IPS-18c (cell line): ENCODE data around the gene HSPA8.
"Not testable (repeated sequence)": the region's sequence is repeated elsewhere in the genome, so short reads cannot be mapped to it uniquely, and the experiment has no call there.

Experiments
- H3K4me3 ChIP-seq: 2 replicates; pipeline ENCODE4 v1.7.0; 2013; ENCODE audit warnings: low read depth, mild to moderate bottlenecking, low read length, moderate library complexity; ENCODE audit not compliant: insufficient read depth
- H3K9me3 ChIP-seq: one replicate; pipeline ENCODE4 v1.6.1; 2013; ENCODE audit warnings: mild to moderate bottlenecking, low read length, moderate library complexity; ENCODE audit not compliant: control insufficient read depth, insufficient read depth

Gene HSPA8

DNA sequence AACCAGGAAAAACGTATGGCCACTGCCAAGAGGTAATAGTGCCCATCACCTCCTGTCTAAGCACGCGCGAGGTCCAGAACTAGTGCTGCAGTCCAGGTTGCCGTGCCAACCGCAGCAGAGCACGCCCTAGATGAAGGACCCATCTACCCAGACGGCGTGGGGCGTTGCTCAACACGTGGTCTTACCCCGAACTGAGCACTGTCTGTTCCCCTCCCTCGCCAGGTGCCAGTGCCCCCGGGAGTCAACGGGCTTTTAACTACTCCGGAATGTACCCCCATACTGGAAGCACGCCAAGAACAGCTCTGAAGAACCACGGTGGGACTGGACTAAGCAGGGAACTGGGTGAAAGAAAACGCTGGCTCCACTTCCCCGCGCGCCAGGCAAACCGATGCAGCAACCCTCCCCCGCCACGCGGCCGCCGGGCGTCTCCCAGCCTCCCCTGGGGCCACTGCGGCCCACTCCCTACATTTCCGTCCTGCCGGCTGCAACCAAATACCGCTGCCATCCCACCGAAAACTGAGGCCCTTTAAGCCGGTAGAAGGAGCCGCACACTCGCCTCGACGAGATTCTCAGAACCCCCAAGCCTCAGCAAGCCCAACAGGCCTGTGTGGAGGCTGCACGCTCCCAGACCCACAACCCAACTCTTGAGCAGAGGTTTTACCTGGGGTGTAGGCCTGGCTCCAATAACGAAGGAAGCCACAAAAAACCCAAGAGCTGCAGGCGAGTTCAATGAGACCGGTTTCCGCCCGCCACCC lies at the start of gene HSPA8:
Gene HSPA8, minus strand, starts transcription at position 734 of the 755 bp plus-strand sequence. CDS start 812 bp downstream, outside the sequence.
- peak within 1 kb of the TSS; percentile 98 for H3K4me3 ChIP-seq
- H3K9me3 ChIP-seq: no peaks in the 10 kb centered on the region

- H3K4me3 ChIP-seq: no peak overlapping the region
- H3K9me3 ChIP-seq: peaks cover 3% of the 10 kb centered on the region
Measured at GRCh38 chr11:123111465-123111864, 49.5 kb upstream of the HSPA8 start.

- peaks cover 3% of the 10 kb centered on the region for H3K9me3 ChIP-seq
Measured at GRCh38 chr11:123110397-123110796, 48.5 kb upstream of the HSPA8 start.

DNA sequence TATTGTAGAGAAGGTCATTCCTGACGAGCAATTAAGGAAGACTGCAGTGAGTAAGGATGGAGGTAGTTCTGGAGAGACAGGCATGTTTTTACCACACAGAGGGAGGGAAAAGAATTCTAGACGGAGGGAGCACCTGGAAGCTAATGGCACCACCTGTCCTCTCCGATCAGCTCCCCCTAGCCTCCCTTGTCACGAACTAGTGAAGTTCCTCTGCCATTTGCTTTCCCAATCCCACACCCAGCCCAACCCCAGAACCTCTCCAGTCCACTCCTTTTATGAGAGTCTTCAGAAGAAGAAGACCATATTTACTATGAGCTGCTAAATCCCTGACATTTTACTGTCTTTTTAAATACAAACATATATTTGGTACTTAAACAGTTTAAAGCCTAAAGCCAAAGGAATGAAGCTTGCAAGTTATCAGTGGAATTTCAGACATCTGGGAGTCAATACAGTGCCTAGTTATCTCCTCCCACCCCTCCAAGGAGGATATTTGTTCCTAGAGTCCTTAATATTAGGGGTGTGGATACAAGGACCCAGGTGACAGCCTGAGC lies 46.1 kb upstream of the HSPA8 start:
- peaks cover 3% of the 10 kb centered on the region for H3K9me3 ChIP-seq
- no peak overlapping the region for H3K4me3 ChIP-seq

More at GRCh38 chr11:123110397-123110796, 48.5 kb upstream of the HSPA8 start:
- no peak overlapping the region for H3K4me3 ChIP-seq

GRCh38 chr11:123104697-123105096 lies 42.8 kb upstream of the HSPA8 start:
- Histone ChIP-seq H3K4me3 (no peak overlapping the region), H3K9me3 (peaks cover 3% of the 10 kb centered on the region)

GRCh38 chr11:123103326-123103980 lies 41.5 kb upstream of the HSPA8 start:
- H3K4me3 ChIP-seq: no peak overlapping the region

GRCh38 chr11:123100379-123101085 lies 38.6 kb upstream of the HSPA8 start:
- H3K4me3 ChIP-seq: no peak overlapping the region
- peaks cover 2% of the 10 kb centered on the region for H3K9me3 ChIP-seq

More at GRCh38 chr11:123103326-123103980, 41.5 kb upstream of the HSPA8 start:
- H3K9me3 ChIP-seq: peaks cover 3% of the 10 kb centered on the region

GRCh38 chr11:123098990-123099389 lies 37.1 kb upstream of the HSPA8 start:
- Histone ChIP-seq H3K4me3 (no peak overlapping the region), H3K9me3 (peaks cover 2% of the 10 kb centered on the region)

GRCh38 chr11:123093739-123094138 lies 31.8 kb upstream of the HSPA8 start:
- H3K9me3 ChIP-seq: peaks cover 2% of the 10 kb centered on the region

GRCh38 chr11:123091506-123091905 lies 29.6 kb upstream of the HSPA8 start:
- peaks cover 2% of the 10 kb centered on the region for H3K9me3 ChIP-seq
- no peak overlapping the region for H3K4me3 ChIP-seq

More at GRCh38 chr11:123093739-123094138, 31.8 kb upstream of the HSPA8 start:
- H3K4me3 ChIP-seq: no peak overlapping the region

GRCh38 chr11:123090168-123090567 lies 28.2 kb upstream of the HSPA8 start:
- not testable (repeated sequence) for H3K9me3 ChIP-seq, H3K4me3 ChIP-seq

DNA sequence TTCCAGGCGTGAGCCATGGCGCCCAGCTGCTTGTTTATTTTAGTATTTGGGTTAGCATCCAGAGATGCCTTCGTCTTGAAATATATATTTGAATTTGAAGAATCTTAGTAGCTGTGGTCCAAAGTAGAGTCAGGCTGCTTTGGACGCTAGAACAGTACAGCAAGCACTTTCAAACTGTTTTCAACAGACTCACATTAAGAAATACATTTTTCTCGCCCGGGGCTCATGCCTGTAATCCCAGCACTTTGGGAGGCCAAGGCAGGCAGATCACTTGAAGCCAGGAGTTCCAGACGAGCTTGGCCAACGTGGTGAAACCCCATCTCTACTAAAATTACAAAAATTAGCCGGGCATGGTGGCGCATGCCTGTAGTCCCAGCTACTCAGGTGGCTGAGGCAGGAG lies 27.0 kb upstream of the HSPA8 start:
- not testable (repeated sequence) for H3K9me3 ChIP-seq, H3K4me3 ChIP-seq

DNA sequence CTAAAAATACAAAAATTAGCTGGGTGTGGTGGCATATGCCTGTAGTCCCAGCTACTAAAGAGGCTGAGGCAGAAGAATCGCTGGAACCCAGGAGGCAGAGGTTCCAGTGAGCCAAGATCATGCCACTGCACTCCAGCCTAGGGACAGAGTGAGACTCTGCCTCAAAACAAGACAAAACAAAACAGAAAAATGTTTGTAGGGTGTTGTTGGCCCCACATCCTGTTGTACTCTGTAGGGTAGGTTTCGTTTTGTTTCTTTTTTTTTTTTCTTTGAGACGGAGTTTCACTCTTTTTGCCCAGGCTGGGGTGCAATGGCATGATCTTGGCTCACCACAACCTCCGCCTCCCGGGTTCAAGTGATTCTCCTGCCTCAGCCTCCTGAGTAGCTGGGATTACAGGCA lies 25.7 kb upstream of the HSPA8 start:
- not testable (repeated sequence) for H3K4me3 ChIP-seq, H3K9me3 ChIP-seq

- H3K4me3 ChIP-seq: no peak overlapping the region
- no peaks in the 10 kb centered on the region for H3K9me3 ChIP-seq
Measured at GRCh38 chr11:123086305-123086704, 24.4 kb upstream of the HSPA8 start.

DNA sequence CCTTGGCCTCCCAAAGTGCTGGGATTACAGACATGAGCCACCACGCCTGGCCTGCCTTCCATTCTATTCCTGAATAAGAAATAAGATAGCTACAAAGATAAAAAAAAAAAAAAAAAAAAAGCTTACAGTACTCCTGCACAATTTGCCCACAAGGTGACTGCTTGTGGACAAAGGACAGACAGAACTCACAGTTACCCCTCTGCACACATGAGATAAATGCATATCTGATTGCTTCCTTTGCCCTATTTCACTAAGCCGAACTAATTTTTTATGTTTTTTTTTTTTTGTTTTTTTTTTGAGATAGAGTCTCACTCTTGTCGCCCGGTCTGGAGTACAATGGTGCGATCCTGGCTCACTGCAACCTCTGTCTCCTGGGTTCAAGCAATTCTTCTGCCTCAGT lies 23.6 kb upstream of the HSPA8 start:
- Histone ChIP-seq H3K4me3 (no peak overlapping the region), H3K9me3 (no peaks in the 10 kb centered on the region)

DNA sequence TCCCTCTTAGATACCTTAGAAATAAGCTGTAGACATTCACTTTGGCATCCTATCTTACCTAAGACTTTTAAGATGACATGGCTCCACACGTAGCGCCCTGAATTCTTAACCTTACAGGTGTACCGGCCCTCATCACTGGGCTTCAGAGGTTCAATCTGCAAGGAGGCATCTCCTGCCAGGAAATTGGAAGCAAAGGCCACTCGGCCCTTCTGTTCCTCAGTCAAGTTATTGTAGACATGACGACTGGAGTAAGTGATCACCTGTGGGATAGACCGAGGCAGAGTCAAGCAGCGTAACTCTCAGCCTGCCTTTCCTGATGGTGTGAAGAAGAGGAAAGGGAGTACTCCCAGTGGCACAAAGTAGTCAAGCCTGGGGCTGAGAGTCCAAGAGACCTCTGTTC lies 22.5 kb upstream of the HSPA8 start:
- Histone ChIP-seq H3K4me3 (no peak overlapping the region), H3K9me3 (no peaks in the 10 kb centered on the region)

GRCh38 chr11:123083623-123084029 lies 21.7 kb upstream of the HSPA8 start:
- no peak overlapping the region for H3K4me3 ChIP-seq

More at GRCh38 chr11:123083623-123084029, 21.7 kb upstream of the HSPA8 start:
- H3K9me3 ChIP-seq: no peaks in the 10 kb centered on the region
